NK-92 (cell line): ENCODE data around the gene GPR82.
"Not testable (repeated sequence)": the region's sequence is repeated elsewhere in the genome, so short reads cannot be mapped to it uniquely, and the experiment has no call there.

Source experiments
- DNase-seq: peaks from one replicate; lab custom pipeline; 2025; ENCODE audit not compliant: unreplicated experiment; lab: John Stamatoyannopoulos, UW

GPR82 gene

GRCh38 chrX:41723826-41724225, at the start of gene GPR82:
TSS of gene GPR82 (plus strand) at chrX:41724181. CDS start at chrX:41727027, 2,846 bp downstream.
- no peak for DNase-seq

- DNase-seq = not testable (repeated sequence)
These were observed 47.6 kb upstream of the GPR82 start for GRCh38 chrX:41676361-41676760.

- no peak for DNase-seq
These were observed 46.6 kb upstream of the GPR82 start for GRCh38 chrX:41677183-41678060.

- DNase-seq = no peak
These were observed 39.8 kb upstream of the GPR82 start for GRCh38 chrX:41684138-41684537.

- no peak for DNase-seq
These were observed 39.0 kb upstream of the GPR82 start for GRCh38 chrX:41684940-41685339.

- no peak for DNase-seq
These were observed 37.2 kb upstream of the GPR82 start for GRCh38 chrX:41686788-41687187.

GRCh38 chrX:41688156-41688555, 35.8 kb upstream of the GPR82 start:
- DNase-seq = no peak

GRCh38 chrX:41688835-41689234, 35.1 kb upstream of the GPR82 start, which contains the start of gene GPR34:
TSS of gene GPR34 (plus strand) at chrX:41688973. CDS start at chrX:41695634, 6,661 bp downstream.
- DNase-seq = no peak

GRCh38 chrX:41689711-41690110, 34.3 kb upstream of the GPR82 start:
- no peak for DNase-seq

- no peak for DNase-seq
These were observed 31.7 kb upstream of the GPR82 start for GRCh38 chrX:41692162-41692749.

- DNase-seq = no peak
These were observed 31.0 kb upstream of the GPR82 start for GRCh38 chrX:41693024-41693423.

- DNase-seq = no peak
These were observed 28.6 kb upstream of the GPR82 start for GRCh38 chrX:41695426-41695825.

- no peak for DNase-seq
These were observed 20.4 kb upstream of the GPR82 start for GRCh38 chrX:41703574-41704029.

- DNase-seq = no peak
These were observed 18.9 kb upstream of the GPR82 start for GRCh38 chrX:41705042-41705441.

- DNase-seq = no peak
These were observed 18.2 kb upstream of the GPR82 start for GRCh38 chrX:41705680-41706374.

GRCh38 chrX:41707218-41707617, 16.8 kb upstream of the GPR82 start:
- DNase-seq = no peak

- no peak for DNase-seq
These were observed 15.5 kb upstream of the GPR82 start for GRCh38 chrX:41708486-41708885.

- no peak for DNase-seq
These were observed 12.8 kb upstream of the GPR82 start for GRCh38 chrX:41711021-41711667.

GRCh38 chrX:41716222-41716621, 7.8 kb upstream of the GPR82 start:
- DNase-seq = no peak

GRCh38 chrX:41716767-41717473, 7.1 kb upstream of the GPR82 start:
- DNase-seq = no peak
